HuH-7 (cell line): ENCODE data around the gene INPP4B.

Source experiments
- DNase-seq: peaks from one replicate; pipeline ENCODE4 v3.0.0; 2011; ENCODE audit warnings: low spot score

INPP4B gene

DNA sequence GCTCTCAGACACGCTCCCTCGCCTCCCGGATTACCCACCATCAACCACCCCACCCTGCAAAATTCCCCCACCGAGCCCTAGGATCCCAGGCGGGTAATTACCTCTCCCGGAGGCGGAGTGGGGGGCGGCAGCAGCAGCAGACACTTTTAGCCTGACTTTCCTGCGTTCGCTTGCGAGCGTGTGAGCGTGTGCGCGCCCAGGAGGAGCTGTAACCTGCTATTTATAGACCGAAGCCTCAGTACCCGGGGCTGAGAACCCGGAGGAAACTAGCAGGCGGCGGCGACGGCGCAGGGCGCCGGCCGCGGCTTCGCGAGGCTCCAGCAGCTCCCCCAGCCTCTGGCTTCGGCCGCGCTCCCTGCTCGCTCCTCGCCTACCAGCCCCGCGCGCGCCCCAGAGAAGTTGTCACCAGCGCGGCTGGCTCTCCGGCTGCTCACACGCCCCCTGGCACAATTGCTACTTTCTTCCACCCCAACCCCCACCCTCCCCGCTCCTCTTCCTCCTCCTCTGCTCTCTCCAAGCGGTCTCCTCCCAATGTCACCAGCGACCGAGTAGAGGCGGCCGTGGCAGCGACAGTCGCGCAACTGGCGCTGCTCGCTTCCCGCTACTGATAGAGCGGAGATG lies at the start of gene INPP4B:
Gene INPP4B (minus strand): TSS at position 194 of the 621 bp plus-strand sequence.
- no peak for DNase-seq

DNA sequence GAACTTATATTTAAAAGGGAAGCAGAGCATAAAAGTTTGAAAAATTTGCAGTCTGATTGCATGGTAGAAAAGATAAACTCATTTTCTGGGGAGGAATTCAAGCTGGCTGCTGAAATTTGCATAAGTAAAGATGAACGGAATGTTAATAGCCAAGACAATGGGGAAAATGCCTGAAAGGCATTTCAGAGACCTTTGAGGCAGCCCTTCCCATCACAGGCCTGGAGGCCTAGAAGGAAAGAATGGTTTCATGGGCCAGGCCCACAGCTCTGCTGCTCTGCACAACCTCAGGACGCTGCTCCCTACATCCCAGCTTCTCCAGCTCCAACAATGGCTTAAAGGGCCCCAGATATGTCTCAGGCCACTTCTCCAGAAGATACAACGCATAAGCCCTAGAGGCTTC lies 46.9 kb upstream of the INPP4B start:
- DNase-seq, result no peak

DNA sequence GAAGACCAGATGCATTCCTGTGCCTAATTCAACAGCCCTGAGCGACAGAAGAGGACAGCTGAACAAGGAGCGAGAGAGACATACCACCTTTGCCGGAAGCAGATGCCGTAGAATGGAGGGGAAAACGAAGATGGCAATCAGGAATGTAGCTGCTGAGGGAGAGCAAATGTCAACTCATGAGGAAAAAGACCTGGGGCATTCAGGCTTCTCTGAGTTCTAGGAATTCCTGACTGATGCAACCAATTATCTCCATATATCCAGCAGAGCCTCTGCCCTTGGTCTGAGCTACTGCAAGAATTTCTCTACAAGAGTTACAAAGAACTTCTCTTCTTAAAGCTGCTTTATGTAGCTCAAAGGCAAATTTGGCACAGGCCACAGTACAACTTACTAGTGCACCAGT lies 40.5 kb upstream of the INPP4B start:
- no peak for DNase-seq

DNA sequence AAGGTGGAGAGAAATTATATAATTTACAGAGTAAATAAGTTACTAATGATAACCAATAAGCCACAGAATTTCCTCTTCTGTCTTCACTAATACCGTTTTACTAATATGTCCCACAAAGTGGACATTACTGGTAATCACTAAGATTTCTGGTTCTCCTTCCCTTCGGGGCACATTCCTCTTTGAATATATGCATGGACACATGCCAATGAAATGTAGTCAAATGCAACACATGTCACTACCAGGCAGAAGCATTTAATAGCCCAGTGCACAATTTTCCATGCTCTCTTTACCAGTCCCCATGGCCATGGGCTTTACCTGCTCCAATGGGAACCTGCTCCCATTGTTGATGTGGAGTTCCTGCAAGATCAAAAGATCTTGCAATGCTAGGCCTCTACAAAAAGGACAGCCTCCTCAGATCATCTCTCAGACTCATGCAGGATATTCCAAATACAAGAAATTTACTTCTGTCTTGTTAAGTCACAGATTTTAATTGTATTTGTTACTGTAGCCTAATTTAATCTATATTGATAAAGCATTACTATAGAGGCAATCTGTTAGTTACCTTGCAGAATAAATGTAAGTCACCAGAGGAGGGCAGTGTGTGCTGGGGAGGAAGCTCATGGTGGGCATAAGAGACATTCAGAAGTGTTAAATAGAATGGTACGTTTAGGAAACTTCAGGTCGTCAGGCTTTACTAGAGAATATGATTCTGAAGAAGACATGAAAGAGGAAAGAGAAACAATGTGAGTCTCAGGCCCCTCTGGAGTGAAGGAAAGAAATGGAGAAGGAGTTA lies 37.1 kb upstream of the INPP4B start:
- no peak for DNase-seq

DNA sequence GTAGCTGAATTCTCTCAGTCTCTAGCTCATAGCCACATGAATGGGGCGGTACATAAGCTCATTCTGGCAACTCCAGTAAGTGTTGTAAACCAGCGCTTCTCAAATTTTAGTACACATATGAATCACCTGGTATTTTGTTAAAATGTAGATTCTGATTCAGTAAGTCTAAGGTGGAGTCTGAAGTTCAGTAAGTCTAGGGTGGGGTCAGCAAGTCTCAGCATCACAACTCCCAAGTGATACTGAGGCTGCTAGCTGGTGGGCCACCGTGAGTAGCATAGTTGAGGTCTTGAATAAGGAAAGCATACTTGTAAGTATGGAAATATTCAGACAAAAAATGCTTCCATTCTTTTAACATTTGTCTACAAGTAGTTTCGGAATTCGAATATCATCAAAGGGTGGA lies 36.1 kb upstream of the INPP4B start:
- DNase-seq, result no peak

DNA sequence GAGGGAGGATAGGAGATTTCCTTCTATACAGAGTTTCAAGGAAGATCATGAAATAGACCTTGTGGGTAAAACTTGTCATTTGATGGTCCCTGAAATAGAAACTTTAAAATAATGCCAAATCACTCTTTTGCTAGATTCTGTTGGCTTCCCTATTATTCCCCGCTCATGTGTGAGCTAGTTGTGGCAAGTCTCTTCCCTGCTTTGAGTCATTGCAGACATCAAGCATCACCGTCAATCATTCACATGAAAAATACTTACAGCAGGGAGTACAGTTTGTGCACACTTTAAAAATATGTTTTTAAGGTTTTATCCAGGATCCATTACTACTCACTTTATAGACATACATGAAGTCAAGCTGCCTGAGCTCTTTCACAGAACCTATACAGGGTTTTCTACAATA lies 35.2 kb upstream of the INPP4B start:
- DNase-seq, result no peak

DNA sequence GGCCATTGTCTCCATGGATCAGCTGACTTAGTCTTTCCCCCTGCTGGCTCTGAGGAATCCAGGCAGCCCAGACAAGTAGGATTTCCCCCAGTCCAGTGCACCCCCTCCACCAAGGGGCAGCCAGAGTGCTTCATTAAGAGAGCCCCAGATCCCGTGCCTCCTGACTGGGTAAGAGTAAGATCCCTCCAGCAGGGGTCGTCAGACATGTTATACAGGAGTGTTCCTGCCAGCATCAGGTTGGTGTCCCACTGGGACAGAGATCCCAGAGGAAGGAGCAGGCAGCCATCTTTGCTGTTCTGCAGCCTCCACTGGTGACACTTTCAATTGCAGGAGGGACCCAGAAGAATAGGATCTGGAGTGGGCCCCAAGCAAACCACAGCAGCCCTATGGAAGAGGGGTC lies 29.0 kb upstream of the INPP4B start:
- DNase-seq, result no peak

DNA sequence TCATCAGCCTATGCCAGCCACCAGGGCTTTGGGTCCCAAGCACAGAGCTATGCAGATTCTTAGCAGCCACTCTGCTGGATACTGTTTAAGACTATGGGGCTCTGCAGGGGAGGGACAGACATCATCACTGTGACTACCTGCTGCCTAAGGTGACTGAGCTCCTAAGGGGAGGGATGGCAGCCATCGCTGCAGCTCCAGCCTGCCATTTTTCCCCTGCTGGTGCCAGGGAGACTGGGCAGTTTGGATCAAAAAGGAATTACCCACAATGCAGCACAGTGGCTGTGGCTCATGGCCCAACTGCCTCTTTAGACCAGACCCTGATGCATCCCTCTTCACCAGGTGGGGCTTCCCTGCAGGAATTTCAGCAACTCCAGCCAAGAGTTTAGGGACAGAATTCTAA lies 28.6 kb upstream of the INPP4B start:
- no peak for DNase-seq

DNA sequence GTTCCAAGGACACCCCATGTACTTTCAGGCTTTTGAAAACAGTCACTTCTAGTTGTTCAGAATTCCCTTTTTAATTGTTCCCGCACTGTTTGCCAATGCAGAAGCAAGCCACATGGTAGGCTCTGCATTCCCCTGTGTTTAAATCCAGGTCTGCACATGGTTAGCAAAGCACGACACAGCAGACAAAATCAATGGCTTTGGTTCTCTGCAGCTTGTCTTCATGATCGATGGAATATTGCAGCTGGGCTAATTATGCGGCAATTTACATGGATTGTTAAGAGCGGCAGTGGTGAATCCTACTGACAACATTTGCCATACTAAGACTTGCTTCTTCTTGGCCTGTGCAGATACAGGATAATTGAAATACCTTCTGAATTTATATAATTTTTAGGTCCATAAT lies 20.6 kb upstream of the INPP4B start:
- no peak for DNase-seq

DNA sequence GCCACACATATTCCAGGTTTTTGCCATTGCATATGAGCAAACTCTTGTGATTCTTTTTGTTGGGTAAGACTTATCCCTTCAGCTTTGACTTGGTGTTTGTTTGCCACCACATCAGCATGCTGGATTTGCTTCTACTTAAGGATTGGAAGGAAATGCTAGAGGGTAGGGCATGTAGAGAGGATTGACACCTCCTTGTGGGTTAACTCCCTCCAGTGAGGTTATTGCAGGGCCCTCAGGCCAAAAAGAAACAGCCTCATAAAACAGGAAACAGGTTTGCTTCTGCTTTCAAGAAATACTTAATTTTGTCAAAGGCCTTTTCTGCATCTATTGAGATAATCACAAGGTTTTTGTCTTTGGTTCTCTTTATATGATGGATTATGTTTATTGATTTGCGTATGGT lies 15.2 kb upstream of the INPP4B start:
- DNase-seq, result no peak

DNA sequence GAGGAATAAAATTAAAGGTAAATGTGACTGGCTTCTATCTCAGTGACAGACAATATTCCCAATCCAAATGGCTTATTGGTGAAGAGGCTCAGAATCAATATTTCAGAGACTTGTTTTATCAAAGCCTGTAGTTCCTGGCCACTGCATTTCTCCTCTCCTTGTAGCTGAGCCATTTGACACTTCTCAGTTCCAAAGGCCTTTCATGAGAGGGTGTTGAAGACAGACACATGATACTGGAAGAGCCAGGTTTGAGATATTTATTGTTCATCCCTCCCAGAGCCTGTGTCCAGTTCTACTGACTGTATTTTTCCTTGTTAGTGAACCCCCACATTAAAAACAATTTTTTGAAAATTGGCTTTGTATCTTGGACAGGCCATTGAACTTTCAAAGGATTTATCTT lies 12.9 kb upstream of the INPP4B start:
- DNase-seq, result no peak

DNA sequence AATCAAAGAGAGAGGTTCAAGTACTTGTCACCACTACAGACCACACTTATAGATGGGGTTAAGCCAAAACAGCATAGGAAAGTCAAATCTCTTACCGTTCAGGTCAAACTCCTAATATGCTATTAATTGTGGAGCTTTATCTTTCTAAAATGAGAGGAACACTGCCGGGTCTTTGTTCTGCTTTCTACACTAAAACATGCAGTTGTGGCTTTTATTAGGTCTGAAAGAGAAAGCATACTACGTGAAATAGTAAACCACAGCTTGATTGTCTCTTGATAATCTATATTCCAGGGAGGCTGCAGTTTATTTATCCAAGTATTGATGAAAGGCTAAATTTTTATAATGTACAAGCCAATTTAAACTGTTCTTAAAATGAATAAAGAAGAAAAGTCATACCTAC lies 12.3 kb upstream of the INPP4B start:
- no peak for DNase-seq

DNA sequence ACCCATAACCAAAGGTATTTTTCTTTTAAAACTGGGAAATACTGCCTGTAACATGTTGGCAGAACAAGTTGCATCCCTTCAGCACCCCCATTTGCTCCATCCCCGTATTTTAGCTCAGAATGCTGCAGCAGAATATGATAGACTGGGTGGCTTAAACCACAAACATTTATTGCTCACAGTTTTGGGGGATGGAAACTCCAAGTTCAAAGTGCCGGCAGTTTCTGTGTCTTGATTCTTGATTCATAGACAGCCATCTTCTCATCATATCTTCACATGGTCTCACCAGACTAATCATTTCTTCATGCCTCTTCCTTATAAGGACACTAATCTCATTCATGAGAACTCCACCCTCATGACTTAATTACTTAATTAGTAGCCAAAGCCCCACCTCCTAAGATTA lies 10.5 kb upstream of the INPP4B start:
- DNase-seq, result no peak

DNA sequence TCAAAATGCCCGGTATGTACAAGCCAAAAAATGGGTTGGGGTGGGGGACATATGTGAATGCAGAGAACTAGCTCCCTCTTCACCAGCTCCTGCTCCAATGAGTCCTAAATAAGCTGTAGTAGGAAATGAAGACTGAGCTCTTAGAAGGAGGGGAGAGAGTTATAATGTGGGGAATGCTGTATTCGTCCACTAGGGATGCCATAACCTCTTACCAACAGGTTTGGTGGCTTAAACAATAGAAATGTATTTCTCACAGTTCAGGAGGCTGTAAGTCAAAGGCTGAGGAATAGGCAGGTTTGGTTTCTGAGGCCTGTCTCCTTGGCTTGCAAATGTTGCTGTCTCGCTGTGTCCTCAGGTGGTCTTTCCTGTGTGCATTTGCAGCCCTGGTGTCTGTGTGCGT lies 4.4 kb upstream of the INPP4B start:
- no peak for DNase-seq

DNA sequence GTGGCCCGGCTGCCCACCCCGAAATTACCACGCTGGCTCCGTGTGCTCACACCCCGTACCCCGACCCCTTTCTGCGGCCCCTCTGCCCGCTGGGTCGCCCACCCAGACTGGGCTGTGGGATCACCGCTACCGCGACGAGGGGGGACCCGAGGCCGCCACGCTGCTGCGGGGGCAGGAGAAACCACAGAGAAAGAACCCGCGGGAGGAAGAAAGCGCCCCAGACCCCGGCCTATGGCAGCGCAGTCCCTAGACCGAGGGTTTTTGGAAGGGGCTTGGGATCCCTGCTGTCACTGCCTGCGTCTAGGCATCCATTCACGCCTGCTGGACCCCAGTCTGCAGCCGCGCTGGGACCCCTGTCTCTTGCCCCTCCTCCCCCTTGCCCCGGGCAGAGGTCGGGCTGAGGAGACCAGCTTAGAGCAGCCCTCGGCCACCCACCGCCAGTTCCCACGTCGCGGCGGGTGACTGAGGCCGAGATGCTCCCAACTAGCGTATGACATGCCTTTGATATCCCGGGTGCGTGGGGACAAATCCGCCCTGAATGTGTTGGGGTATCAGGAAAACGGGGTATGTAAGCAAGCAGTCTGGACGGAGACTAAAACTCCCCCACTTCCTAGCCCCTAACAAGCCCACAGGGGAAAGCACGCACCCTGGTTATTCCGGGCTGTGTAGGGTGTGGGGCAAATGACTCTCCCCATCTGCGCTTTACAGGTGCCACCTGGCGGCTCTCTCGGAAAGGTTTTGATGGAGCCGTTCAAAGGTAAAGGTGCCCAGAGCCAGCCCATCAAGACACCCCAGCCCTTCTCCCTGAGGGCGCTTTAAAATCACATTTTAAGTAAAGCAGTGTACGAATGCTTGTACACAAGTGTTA lies 862 bp upstream of the INPP4B start:
- DNase-seq, result peak; percentile 11

DNA sequence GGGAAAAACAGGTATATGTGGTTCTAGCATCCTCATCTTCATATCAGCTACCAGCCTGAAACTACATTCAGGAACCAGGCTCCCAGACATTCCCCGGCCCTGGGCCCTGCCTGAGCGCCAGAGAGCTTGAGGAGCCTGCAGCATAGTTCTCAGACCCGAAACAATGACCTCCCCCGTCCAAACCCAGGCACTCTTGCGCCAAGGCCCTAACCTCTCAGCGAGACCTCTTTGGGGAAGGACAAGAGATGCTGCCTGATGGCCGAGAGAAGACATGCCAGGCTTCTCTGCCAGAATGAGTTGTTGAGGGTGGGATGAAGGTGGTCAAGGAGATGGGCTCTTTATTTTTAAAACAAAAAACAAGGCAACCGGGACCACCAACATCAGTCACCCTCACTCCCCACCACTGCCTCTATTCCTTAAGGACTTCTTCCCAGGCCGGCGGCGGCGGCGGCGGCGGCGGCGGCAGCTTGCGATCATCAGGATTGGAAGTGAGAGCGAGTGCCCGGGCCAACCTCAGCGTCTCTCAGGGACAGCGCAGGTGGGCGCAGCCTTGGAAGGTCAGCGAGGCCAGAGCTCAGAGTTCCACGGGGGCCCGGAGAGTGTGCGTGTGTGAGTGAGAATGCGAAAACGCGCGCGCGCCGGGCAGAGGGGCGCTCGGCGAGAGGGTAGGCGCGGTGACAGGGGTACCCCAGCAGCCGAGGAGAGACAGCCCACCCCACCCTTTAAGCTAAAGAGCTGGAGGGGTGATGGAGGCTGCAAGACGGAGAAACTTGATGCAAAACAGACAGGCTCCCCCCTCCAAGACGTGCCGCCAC lies 601 bp downstream of the INPP4B start:
- DNase-seq, result no peak

DNA sequence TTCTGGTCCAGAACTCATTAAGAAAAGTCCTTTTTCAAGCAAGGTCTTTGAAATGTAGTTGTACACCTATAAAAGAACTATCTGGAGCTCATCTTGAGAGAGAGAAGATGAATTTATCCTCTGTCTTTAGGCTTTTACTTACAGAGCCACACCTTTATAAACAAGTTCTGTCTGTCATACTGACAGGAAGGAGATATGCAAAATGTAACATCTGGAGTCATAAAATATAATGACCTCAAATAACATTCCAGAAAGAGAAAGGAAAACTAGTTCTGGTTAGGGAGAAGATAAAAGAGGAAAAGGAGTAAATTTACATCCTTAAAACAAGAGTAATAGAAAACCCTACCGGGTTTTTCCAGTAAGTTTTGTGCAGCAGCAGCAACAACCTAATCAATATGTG lies 1.3 kb downstream of the INPP4B start:
- DNase-seq, result no peak

DNA sequence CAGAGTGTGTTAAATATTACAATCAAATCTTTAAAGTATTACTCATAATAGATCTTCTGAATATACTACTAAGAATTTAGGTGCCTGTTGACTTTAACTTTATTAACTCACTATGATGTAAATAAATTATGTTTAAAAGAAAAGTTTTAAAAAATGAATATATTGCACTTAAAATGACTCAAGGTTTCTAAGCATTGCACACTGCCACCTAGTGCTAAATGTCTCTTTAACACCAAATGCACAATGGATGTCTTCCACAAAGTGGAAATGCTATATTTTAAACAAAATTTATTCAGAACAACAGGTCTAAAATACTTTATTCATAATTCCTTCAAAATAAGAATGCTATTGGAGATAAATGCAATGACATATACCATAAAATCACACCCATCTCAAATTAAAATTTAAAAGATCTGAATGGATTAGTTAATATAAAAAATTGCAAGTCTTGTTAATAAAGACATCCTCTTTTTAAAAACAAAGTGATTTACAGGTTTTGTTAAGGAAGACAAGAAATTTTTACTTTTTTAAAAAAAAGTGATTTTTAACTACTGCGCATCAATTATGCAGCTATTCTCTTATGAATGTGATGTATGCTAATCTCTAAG lies 5.5 kb downstream of the INPP4B start:
- no peak for DNase-seq

DNA sequence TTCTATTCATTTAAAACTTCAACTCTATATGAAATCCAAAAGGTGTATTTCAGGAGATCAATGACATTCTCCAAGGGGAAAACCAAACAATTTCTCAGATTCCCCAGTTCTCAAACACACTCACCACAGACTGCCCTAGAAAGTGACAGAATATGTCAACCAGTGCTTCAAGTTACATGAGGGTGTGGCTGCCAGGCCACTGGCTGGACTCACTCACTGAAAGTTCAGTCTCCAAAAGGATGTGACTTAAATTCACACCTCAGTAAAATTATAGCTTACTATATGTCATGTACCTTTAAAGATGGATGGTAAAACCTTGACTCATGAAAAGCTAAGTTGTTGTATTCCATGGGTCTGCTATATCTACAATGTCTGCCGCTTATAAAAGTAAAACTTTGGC lies 7.3 kb downstream of the INPP4B start:
- DNase-seq, result no peak

DNA sequence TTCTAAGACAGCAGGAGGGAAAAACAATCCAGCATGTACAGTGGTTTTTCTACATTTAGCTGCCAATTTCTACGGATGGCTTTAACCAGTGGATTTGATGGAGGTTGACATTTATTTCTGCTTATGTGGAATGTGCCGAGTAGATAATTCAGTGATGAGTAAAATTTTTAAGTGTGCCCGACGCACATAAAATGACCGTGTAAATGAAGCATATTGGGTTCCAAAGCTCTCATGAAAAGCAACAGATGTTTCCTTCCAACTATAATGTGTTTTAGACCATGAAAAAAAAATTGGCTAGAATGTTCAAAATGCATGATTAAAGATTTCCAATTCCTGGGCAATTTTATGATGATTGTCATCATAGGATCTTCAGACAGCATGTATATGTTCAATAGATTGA lies 14.1 kb downstream of the INPP4B start:
- DNase-seq, result no peak

DNA sequence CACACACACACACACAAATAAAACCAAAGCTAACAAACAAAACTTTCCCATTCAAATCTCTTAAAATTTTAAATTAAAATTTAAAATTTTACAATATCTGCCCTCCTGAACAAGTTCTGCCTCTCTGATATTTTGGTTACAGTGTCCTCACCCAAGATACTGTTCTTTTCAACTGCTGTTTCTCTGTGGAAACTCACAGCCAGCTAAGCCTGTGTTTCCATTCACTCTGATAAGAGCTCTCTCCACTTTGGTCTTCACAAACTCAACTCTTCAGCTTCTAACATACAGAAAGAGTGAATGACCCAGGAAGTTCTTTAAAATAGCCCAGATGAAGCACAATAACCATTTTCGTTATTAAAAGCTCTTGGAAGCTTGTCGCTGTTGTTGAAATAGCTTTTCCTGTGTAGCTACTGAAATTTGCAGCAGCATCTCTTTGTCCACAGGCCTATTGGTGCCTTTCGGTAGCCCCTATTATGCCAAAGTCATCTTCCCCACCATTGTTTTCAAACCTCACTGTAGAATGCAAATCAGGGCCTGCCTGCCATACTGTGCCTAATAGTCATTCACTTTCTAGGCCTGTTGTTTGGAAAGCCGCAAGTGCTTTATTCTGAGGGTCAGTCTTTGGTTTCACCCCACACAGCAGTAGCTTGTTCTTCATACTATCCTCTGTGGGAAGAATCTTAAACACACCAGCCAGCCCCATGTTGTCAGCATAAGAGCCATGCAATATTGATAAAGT lies 19.4 kb downstream of the INPP4B start:
- DNase-seq, result no peak
